HG03565 (cell line): Measurements from ENCODE around the gene NPAS3.

Experiments used
- ATAC-seq: cut with Tn5 transposase; IDR thresholded peaks from one replicate; pipeline ENCODE4 v1.9.1; 2021; ENCODE audit warnings: mild to moderate bottlenecking, moderate library complexity; ENCODE audit not compliant: unreplicated experiment

NPAS3 gene

DNA sequence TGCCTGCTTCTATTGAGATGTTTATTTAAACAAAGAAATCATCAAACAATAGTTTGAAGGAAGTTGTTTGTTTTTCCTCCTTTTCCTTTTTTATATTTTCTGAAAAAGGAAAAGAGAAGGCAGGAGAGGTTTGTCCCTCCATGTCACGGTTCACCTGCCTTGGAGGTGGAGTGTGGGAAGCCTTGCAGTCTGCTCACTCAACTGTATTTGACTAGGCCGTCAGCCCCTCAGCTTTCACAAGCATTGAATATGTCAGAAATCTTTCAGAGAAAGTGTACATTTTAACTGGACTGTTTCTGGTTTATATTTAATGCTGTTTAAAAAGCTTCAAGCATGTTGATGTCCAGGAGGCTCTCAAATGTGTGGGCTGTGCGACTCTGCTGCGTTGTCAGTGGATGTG, 370.4 kb downstream of the NPAS3 start:
- ATAC-seq: no peak

DNA sequence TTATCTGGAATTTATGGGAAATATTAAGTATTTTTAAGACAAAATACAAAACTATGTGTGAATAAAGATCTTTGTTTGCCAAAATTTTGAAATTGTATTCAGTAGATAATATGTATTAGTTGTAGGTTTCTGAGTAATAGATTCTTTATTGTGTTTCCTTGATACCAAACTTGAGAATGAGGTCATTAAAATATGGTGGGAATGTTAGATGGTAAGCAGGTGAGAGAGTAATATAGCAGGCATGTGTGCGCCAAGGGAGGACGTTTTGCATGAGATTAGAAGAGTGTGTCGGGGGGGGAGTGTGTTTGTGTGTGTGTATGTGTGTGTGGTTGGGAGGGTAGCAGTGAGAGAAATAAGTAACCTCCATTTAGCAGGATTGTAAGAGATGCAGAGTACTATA, 376.5 kb downstream of the NPAS3 start:
- no peak for ATAC-seq

DNA sequence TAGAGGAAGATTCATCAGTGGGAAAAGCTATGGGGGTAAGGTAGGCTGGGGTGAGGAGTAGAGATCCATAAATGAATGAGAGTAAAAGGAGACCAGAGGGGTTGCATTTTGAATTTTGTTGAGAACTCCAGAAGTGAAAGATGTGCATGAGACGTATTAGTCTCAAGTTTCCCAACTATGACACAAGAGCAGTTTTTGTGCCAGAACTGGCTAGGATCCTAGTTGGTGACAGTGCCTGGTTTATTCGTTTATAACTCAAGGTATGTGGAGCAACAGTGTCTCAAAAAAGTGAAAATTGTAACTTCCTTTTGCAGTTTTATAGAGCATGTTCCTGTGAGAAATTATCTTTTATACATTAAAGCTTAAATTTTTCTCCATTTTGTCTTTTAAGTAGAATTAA, 377.0 kb downstream of the NPAS3 start:
- no peak for ATAC-seq

DNA sequence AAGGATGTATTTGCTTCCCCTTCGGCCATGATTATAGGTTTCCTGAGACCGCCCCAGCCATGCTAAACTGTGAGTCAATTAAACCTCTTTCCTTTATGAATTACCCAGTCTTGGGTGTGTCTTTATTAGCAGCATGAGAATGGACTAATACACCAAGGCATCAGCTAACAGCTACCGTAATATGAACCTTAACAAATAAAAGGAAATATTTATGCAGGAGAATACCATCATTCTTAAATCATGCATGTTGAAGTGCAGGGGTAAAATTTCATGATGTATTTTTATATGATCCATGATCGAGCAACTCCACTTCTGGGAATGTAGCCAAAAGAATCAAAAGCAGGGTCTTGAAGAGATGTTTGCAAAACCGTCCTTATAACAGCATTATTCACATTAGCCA, 379.0 kb downstream of the NPAS3 start:
- ATAC-seq: no peak

DNA sequence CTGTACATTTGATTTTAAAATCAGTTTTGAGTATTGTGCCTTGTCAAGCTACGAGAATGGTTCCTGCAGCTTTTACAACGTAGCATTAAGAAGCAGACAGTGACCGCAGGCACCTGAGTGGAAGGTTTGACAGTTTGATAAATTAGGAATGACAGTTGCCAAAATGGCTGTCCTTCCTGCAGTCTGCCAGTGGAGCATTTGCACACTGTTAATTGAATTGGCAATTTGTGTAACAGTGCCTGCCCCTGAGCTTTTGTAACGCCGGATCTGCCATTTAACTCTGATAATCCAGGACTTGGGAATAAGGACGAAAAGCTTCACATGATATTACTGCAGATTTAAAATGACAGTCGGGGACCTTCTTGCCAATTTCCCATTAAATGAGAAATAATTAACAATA, 385.3 kb downstream of the NPAS3 start:
- no peak for ATAC-seq

DNA sequence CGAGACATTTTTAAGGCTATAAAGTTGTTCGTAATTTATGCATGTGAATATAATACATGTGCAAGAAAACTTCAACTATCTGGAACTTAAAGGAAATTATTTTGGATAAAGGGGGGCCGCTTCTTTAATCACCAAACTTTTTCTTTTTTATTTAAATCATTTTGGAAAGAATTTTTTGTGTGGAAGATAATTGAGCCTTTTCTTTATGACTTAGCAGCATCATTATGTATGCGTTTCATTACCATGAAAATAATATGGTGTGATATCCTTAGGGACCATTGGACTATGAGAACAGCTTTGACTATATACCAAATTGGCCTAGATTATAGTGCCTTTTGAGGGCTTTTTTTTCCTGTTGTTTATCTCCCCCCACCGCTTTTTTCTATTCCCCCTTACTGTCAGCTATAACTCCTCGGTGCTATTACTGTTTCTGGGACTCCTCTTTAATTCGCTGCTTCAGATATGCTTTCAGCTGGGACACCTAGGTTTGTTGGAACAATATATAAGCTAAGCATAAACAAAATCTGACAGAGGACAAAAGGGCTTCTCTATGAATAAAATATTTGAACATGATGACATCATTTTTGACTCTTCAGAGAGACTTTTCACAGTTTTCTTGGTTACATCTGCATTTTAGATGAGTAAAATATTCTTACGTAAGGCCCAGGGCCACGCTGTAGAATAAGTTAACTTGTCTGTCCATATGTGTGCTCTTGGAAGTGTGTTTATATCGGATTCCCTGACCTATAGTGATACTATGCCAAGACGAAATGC, 392.7 kb downstream of the NPAS3 start:
- no peak for ATAC-seq

DNA sequence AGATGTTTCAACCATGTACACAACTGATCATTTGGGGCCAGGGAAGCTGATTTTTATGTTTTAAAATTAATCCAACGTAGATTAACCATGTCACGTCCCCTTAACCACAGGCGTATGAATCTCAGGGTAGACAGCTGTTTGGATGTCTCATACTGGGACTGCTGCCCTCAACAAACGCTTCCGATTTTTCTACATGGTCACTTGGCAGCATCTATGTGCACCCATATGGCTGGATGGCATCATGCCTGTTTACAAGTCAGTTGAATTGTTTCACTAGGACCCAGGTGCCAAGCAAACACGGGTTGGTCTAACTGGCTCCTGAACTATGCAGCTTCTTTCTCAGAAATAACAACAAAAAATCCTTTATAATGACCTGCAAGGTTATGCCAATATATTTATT, 393.8 kb downstream of the NPAS3 start:
- ATAC-seq: no peak

DNA sequence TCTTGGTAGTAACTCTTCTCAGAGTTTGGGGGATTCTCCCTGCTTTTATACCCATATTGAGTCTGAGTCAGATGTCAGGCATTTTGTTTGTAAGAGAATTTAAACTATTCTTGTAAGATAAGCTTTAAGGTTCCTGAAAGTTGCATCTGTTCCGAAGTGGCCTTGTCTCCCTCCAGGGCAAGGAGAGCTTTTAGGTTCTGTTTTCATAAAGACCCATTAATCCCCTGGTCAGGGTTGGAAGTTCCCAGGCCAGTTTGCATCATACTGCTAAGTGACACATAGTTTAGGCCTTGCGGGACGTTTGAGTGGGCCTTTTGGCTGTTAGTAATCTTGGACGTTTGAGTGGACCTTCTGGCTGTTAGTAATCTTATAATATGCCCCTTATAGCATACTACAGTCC, 396.7 kb downstream of the NPAS3 start:
- ATAC-seq: no peak

DNA sequence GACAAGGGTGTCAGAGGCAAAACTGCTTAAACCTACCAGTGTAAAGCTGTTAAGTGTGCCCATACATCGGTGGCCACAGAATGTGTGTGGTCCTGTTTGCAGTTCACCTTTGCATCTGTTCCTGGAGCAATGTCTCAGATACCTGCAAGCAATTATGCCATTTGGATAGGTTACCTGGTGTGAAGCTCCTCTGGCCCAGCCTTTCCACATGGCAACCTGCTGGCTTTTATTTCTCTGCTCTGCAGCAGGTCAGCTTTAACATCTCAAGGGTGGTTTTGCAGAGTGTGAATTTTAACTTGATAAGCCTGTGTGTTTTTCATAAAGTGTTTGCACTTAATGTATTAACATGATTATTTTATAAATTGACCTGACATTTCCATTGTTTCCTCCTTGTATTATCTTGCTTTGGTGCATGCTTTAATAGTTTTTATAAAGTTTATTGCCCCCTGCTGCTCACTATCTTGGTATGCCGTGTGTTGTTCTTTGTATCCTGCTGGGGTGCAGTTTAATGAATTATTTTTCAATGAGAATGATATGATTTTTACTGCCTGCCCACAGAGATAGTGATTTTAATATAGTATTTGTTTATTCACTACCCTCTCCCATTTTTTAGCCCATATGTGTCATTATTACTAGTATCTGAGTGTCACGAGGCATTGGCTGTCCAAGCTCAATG, 403.8 kb downstream of the NPAS3 start:
- no peak for ATAC-seq

DNA sequence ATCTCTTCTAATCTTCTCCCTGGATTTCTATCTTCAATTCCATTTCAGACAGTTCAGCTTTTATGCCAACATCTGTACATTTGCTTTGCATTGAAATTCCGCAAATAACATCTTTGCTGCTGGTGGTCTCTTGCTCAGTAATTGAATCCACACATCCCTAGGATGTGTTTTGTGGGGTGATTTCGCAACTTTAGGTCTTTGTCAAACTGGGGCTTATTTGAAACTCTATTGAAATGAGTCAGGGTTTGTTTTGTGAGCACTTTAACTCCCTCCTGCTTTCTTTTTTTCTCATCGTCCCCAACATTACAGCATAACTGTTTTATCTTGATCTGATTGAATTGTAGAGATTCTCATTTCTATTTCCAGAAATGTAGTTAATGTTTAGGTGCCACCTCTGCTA, 404.3 kb downstream of the NPAS3 start:
- ATAC-seq: no peak

DNA sequence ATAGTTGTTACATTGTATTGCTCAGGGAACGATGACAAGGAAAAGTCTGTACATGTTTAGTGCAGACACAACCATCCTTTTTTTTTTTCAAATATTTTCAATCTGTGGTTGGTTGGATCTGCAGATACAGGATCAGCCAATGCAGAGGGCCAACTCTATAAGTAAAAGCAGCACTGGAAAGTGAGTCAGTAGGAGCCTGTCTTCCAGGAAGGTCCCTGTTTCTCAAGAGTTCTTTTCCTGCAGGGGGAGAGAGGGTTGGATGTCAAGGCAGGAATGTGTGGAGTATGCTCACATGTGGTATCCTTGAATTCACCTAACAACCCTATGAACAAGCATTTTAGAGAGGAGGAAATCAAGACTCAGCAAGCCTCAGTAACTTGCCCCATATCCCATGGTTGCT, 409.1 kb downstream of the NPAS3 start:
- ATAC-seq: no peak

DNA sequence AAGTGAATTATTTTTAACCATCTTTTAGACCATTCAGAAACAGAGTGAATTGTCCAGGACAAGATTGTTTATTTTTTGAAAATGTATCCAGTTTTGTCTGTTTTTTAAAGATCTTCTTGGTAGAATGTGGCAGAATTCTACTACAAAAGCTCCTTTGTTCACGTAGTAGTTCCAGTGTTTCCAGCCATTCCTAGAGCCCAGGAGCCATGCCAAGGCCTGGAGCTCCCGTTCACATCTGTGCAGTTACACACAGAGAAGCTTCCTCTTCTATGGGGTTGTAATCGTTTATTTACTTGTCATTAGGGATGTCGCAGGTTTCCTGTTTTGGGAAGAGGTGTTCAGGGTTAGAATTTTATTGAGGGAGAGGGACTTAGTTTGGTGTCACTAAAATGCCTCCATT, 409.8 kb downstream of the NPAS3 start:
- ATAC-seq: no peak

DNA sequence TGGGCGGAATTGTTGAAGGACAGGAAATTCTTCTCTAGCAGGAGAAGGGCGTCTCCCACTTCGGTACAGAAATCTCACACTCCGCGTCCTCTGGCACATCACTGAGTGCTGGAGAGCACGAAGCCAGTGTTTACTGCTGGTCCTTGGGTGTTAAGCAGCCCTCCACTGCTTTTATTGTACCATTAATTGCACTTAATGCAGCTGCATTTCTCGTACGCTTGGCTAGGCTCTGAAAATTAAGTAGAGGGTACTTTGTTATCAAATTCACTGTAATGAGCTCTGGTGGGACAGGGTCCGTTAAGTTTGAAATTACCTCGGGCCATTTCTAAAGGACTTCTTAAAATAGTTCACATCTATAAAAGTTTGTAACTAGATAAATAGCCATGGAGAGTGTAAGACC, 411.2 kb downstream of the NPAS3 start:
- no peak for ATAC-seq

DNA sequence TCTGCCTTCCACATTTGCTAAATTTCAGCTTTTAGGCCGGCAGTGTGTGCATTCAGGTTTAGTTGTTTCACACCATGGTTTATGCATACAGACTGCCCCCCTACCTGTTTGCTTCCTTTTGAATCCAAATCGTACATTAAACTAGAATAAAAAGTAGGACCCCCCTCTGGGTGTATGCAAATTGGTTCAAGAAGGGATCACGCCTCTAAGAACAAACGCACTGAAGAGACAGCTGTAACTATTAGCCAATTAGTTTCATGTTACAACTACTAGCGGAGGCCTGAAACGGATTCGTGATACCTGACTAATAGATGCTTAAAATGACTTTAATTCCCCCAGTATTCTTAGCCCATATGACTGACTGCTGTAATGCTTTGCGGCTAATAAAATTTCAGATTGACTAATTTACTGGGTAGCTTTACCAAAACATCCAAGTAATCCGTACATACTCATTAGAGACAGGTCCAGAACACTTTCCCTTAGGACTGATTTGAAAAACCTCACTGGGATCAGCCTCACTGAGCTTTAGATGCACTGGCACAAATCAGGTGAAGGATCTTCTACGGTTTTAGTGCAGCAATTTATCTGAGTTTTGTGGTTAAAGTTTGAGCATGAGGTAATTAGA, 411.8 kb downstream of the NPAS3 start:
- ATAC-seq: no peak

DNA sequence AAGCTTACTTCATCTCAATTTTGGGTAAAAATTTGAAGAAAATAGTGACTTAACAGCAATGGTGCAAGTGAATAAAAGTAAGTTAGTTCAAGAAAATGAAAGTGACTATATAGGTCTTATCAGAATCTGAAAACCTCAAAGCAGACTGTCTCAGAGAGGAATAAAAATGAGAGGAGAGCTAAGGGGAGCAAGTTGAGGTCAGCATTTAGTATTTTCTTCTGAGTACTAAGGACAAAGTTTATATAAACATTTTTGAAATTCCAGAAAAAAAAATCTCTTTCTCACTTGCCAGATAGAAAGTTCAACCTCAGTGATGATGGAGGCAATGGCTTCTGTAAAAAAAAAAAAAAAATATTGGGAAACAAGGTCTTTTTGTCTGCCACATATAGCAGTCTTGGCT, 414.1 kb downstream of the NPAS3 start:
- ATAC-seq: no peak

DNA sequence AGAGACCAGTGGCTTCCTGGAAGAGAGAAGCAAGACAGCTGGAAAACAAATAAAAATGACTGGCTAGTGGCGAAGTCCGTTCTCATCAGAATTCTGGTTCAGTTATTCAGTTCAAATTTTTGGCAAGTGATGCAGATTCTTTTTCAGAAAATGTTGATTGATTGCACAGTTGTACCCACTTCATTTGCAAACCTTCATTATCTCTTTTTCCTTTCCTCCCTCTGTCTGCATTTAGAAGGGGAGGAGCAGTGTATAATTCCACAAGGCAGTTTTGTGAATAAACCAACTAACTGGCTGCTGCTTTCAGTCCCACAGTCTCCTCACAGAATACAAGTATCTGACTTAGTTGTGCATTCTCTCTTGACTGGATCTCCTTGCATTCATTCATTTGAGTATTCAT, 417.5 kb downstream of the NPAS3 start:
- no peak for ATAC-seq

DNA sequence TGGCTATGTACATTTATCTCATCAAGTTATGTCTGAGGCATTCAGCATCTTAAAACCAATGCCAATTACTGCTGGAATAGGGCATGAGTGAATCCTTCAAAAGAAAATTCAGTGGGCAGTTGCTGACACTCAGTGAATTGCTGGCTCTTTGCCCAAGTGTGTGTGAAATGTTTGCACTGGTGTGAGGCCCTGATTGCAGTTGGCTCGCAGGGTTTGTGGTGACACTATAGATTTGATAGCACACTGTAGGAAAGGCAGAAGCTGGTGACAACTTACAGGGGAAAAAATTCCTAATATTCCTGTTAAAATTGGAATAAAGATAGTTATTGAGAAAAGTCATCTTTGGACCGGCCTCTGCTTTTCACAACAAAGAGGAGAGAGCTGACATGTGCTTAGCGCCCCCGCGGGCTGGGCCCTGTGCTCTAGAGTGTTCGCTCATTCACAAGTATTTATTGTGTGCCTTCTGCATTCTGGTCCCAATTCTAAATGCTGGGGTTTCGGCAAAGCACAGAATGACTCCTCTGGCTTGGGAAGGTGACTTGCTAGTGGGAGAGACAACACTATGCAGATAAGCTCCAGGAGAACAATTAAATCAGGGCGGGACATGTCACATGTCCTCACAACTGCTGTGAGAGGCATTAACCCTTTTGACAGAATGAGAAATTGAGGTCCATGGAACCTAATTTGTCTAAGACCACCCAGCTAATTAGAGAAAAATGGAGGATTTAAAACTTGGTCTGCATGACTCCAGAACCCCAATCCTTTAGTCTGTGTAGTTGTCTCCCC, 418.7 kb downstream of the NPAS3 start:
- ATAC-seq: no peak

DNA sequence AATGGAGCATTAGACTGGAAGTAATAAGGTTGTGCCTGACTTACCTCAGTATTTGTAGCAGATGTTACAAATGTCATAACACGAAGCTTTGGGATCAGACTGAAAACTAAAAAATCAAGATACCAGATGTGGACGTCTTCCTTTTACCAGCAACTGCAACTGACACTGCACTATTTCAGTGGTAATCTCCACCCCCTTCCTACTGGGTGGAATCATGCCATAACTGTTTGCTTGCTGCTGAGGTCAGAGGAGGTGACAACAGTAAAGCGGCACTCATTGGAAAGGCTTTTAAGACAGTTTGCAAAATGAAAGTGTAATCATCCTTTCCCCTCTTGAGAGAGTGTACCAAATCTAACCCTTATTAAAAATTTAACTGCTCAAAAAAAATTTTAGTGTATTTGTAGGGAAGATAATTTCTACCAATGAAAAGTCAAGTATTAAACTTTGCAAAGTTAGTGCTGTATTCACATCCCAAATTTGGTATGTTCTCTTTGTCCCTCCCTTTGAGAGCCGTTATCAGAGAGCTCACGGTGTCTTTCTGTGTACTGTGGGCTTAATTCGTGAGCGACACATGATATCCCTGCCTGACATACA, 420.7 kb downstream of the NPAS3 start:
- ATAC-seq: no peak

DNA sequence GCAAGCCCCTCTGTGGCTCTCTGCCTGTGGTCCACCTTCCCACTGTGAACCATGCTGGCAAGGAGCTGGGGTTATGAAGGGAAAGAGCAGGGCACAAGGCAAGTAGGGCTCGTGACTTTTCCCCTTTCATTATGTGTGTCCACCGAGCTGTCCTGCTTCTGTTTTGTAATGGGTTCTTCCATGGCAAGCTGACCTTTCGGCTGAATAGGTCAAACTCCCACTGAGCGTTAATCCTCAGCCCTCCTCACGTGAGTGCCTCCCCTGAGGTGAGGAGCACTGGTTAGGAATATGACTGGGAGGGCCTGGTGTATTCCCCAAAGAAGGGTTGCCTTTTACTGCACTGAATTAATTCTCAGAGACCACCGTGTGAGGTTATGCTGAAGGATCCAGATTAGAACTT, 424.3 kb downstream of the NPAS3 start:
- no peak for ATAC-seq

DNA sequence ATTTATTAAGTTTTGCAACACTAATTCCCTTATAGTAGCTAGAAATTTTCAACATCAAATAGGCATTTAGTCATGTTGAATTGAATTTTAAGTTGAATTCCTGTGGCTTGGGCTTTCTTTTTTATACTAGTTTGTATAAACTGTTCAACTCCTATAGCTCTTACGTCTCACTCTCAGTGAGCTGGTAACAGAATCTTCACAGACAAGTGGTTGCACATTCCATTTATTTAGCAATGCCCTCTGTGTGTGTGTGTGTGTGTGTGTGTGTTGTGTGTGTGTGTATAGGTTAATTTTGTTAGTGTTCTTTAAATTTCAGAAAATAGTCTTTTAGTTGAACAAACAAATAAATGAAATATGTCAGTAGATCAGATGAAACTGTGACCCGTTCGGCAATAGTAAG, 425.0 kb downstream of the NPAS3 start:
- no peak for ATAC-seq

DNA sequence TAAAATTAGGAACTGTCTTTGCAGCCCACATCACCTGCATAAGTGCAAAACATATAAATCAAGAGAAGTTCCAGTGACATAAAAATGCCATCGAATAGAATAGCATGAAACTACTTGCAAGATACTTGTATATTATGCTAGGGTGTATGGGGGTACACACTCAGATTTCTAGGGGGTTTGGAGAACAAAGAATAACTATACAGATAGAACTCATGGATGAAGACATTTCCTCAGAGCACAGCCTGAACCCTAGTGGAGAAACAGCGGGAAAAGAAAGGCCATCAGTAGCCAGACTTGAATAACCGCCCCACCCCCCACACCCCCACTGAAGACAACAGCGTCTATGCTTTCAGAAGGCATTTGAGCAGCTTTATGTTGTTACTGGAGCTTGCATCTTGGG, 425.8 kb downstream of the NPAS3 start:
- no peak for ATAC-seq
